Measurements from ENCODE around the gene FES.

The FES gene

DNA sequence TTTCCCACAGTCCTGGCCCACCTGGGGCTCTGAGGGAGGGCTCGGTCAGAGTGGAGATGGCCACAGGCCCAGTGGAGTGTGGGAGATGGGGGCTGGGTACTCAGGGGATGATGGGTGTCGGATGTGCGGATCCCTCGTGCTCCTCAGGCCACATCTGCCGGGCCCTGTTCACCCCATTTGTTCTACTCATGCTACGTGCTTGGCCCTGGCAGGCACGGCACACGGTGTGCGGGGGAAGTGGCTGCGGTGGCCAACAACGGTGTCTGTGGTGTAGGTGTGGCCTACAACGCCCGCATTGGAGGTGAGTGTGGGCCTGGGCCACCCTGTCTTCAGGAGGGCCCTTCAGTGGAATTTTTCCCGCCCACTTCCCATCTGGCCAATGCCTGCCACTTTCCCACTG is 7.0 kb upstream of the FES start:
- DNase-seq: no peak

DNA sequence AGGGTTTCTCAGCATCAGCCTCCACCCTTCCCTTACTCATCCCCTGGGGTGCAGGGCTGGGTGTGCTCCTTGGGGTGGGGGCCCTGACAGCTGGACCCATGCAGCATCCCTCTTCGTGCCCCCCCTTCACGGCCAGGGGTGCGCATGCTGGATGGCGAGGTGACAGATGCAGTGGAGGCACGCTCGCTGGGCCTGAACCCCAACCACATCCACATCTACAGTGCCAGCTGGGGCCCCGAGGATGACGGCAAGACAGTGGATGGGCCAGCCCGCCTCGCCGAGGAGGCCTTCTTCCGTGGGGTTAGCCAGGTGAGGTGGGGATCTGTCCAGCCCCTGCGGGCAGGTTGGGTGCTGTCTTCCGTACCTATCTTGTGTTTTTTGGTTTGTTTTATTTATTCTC is 6.3 kb upstream of the FES start:
- no peak for DNase-seq

DNA sequence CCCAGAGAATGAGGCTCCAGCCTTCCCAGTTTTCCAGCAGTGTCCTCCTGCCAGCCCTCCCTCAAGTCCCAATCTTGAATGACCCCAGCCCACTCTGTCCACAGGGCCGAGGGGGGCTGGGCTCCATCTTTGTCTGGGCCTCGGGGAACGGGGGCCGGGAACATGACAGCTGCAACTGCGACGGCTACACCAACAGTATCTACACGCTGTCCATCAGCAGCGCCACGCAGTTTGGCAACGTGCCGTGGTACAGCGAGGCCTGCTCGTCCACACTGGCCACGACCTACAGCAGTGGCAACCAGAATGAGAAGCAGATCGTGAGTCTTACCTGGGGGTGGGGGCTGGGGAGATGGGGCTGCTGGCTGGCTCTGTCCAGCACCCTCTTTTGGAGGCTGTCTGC is 5.6 kb upstream of the FES start:
- DNase-seq: no peak

DNA sequence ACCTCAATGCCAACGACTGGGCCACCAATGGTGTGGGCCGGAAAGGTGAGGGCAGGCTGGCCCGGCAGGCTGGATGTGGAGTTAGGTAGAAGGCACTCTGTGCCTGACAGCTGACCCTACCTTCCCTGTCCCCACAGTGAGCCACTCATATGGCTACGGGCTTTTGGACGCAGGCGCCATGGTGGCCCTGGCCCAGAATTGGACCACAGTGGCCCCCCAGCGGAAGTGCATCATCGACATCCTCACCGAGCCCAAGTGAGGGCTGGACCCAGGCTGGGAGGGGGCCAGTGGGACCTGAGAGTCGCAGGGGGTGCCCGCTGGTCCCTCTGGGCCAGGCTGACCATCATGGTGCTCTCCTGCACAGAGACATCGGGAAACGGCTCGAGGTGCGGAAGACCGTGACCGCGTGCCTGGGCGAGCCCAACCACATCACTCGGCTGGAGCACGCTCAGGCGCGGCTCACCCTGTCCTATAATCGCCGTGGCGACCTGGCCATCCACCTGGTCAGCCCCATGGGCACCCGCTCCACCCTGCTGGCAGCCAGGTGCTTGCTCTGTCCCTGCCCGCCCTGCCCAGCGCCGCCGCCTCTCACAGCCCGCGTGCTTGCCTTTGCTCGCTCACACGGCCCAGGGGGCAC is 4.5 kb upstream of the FES start:
- DNase-seq: no peak

DNA sequence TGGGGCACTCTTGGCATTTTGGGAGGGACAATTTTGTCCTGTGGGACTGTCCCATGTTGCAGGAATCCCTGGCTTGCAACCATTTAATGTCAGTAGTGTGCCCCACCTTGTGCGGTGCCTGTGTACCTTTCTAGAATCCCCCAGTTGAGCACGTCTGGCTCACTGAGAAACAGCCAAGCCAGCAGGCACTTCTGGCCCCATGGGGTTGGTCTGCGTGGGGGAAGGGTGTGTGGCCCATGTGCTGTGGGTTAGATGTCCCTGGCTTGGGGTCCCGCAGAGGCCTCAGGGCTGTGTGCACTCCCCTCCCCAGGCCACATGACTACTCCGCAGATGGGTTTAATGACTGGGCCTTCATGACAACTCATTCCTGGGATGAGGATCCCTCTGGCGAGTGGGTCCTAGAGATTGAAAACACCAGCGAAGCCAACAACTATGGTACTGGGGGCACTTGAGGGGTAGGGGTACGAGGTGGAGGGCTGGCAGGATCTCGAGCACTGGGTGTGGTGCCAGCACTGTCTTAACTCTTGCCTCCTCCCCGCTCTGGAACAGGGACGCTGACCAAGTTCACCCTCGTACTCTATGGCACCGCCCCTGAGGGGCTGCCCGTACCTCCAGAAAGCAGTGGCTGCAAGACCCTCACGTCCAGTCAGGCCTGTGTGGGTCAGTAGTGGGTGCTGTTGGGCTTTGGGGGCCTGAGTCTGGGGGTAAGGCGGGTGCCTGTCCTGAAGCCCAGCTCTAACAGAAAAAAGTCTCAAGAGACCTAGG is 3.7 kb upstream of the FES start:
- no peak for DNase-seq

DNA sequence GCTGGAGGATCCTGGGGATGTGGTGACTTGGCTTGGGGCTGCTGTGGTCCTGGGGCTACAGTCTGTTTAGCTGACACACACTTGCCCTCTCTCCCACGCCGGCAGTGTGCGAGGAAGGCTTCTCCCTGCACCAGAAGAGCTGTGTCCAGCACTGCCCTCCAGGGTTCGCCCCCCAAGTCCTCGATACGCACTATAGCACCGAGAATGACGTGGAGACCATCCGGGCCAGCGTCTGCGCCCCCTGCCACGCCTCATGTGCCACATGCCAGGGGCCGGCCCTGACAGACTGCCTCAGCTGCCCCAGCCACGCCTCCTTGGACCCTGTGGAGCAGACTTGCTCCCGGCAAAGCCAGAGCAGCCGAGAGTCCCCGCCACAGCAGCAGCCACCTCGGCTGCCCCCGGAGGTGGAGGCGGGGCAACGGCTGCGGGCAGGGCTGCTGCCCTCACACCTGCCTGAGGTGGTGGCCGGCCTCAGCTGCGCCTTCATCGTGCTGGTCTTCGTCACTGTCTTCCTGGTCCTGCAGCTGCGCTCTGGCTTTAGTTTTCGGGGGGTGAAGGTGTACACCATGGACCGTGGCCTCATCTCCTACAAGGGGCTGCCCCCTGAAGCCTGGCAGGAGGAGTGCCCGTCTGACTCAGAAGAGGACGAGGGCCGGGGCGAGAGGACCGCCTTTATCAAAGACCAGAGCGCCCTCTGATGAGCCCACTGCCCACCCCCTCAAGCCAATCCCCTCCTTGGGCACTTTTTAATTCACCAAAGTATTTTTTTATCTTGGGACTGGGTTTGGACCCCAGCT is 2.9 kb upstream of the FES start:
- no peak for DNase-seq

DNA sequence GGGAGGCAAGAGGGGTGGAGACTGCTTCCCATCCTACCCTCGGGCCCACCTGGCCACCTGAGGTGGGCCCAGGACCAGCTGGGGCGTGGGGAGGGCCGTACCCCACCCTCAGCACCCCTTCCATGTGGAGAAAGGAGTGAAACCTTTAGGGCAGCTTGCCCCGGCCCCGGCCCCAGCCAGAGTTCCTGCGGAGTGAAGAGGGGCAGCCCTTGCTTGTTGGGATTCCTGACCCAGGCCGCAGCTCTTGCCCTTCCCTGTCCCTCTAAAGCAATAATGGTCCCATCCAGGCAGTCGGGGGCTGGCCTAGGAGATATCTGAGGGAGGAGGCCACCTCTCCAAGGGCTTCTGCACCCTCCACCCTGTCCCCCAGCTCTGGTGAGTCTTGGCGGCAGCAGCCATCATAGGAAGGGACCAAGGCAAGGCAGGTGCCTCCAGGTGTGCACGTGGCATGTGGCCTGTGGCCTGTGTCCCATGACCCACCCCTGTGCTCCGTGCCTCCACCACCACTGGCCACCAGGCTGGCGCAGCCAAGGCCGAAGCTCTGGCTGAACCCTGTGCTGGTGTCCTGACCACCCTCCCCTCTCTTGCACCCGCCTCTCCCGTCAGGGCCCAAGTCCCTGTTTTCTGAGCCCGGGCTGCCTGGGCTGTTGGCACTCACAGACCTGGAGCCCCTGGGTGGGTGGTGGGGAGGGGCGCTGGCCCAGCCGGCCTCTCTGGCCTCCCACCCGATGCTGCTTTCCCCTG is 2.2 kb upstream of the FES start:
- DNase-seq: peak; percentile 31

DNA sequence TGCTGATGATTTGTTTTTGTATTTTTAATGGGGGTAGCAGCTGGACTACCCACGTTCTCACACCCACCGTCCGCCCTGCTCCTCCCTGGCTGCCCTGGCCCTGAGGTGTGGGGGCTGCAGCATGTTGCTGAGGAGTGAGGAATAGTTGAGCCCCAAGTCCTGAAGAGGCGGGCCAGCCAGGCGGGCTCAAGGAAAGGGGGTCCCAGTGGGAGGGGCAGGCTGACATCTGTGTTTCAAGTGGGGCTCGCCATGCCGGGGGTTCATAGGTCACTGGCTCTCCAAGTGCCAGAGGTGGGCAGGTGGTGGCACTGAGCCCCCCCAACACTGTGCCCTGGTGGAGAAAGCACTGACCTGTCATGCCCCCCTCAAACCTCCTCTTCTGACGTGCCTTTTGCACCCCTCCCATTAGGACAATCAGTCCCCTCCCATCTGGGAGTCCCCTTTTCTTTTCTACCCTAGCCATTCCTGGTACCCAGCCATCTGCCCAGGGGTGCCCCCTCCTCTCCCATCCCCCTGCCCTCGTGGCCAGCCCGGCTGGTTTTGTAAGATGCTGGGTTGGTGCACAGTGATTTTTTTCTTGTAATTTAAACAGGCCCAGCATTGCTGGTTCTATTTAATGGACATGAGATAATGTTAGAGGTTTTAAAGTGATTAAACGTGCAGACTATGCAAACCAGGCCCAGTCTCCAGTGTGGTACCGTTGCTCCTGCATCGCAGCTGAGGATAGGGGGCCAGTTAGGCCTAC is 1.4 kb upstream of the FES start:
- DNase-seq: peak; percentile 36

DNA sequence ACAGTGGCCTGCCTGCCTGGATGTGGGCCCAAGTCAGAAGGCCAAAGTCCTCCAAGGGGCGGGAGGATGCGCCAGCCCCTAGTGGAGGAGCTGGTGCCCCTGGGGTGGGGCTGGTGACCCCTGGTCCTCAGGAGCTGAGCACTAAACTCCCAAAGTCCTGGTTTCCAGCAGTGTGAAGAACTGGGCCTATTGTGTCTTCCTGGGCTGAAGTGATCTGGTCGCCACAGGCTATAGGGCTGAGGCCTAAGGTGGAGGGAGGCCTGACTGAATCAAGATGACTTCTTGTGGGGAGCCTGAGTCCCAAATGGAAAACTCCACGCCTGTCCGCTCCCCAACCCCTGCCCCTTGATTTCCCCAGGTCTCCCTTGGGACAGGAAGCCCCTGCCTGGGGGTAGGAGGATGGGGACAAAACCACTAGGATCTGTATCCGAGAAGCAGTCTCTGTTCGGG is 753 bp upstream of the FES start:
- peak; percentile 44 for DNase-seq

DNA sequence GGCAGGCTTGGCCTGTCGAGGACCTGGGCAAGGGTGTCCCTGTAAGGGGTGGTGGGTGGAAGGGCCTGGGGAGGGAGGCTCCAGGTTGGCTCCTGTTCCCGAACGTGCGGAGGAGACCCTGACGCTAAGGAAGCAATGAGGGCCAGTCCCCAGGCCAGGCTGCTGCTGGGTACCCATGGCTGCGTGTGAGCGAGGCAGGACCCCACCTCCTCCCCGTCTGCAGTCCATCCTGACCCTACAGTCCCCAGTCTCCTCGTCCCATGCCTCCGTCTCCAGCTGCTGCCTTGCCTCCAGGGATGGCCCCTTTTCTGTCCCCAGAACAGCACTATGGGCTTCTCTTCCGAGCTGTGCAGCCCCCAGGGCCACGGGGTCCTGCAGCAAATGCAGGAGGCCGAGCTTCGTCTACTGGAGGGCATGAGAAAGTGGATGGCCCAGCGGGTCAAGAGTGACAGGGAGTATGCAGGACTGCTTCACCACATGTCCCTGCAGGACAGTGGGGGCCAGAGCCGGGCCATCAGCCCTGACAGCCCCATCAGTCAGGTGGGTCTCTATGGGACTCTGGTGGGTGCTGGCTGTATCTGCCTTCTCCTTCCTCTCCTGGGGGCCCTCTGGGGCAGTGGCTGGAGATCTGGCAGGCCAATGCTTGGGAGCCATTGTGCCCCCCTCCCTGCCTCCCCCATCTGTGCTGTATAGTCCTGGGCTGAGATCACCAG is 571 bp downstream of the FES start:
- DNase-seq: peak; percentile 38

DNA sequence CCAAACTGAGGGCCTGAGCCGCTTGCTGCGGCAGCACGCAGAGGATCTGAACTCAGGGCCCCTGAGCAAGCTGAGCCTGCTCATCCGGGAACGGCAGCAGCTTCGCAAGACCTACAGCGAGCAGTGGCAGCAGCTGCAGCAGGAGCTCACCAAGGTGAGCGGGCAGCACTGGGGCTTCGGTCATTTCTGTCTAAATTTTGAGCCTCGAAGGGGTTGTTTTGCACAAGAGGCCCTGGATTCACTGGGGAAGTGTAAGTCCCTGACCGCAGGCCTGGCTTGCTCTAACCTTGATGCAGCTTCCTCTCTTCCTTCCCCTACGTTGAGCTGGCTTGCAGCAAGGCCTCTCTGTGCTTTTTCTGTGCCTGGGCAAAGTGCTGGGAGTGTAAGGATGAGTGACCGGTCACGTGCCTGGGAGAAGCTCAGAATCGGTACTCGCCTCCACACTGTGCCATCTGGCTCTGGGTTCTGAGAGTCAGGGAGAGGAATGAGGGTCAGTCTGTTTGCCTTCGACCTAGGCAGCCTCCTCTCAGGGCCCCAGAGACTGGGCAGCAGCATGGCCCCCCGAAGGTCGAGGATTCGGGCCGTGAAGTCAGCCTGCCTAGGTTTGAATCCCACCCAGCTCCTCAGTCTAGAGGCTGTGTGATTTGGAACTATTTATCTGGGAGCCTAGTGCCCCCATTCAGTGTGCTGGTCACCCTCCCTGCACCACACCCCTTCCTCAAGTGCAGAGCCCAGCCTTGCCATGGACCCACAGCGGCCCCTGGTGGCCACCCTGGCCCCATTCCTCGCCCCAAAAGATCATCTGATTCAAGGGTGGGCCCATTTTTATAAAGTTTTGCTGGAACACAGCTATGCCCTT is 1.4 kb downstream of the FES start:
- DNase-seq: peak; percentile 92

DNA sequence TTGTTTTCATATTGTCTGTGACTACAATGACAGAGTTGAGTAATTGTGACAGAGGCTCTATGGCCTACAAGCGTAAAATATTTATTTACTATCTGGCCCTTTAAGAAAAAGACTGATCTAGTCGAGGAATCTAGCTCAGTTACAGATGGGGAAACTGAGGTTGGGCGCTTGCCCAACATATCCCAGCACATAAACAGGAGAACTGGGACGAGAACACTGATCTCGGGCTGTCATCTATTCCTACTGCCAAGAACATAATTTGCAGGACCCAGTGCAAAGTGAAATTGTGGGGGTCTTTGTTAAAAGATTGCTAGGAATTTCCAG is 1.9 kb downstream of the FES start:
- no peak for DNase-seq

DNA sequence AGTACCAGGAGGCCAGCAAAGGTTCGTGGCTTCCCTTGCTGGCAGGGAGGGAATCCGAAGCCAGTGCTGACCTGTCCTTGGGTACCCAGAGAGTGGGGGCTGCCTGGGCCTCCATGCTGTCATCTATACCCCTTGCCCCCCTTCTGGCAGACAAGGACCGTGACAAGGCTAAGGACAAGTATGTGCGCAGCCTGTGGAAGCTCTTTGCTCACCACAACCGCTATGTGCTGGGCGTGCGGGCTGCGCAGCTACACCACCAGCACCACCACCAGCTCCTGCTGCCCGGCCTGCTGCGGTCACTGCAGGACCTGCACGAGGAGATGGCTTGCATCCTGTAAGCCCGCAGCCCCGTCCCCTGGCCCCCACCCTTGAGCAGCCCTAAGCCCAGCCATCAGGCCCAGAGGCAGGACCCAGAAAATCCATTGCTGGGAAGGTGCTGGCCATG is 2.8 kb downstream of the FES start:
- DNase-seq: no peak

DNA sequence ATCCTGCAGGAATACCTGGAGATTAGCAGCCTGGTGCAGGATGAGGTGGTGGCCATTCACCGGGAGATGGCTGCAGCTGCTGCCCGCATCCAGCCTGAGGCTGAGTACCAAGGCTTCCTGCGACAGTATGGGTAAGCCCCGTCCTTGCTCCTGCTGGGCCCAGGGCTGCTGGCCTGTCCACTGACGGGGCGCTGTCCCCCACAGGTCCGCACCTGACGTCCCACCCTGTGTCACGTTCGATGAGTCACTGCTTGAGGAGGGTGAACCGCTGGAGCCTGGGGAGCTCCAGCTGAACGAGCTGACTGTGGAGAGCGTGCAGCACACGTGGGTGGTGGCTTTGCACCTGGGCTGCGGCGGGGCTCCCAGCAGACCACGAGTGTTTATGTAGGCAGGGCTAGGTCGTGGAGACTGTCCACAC is 5.0 kb downstream of the FES start:
- peak; percentile 26 for DNase-seq

DNA sequence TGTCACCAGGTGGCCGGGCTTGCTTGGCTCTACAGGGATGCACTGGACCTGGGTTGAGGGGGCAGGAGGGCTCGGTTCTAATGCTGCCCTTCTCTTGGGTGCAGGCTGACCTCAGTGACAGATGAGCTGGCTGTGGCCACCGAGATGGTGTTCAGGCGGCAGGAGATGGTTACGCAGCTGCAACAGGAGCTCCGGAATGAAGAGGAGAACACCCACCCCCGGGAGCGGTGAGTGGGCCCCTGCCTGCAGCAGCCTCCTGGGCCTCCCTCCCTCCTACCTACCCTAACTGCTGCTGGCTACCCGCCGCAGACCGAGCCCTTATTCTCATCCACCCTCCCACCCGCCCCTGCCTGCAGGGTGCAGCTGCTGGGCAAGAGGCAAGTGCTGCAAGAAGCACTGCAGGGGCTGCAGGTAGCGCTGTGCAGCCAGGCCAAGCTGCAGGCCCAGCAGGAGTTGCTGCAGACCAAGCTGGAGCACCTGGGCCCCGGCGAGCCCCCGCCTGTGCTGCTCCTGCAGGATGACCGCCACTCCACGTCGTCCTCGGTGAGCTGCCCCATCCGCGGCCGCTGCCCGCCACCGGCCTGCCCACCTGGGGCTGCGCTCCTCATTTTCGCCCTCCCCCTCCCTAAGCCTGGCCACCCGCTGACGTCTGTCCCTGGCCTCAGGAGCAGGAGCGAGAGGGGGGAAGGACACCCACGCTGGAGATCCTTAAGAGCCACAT is 5.6 kb downstream of the FES start:
- DNase-seq: no peak

DNA sequence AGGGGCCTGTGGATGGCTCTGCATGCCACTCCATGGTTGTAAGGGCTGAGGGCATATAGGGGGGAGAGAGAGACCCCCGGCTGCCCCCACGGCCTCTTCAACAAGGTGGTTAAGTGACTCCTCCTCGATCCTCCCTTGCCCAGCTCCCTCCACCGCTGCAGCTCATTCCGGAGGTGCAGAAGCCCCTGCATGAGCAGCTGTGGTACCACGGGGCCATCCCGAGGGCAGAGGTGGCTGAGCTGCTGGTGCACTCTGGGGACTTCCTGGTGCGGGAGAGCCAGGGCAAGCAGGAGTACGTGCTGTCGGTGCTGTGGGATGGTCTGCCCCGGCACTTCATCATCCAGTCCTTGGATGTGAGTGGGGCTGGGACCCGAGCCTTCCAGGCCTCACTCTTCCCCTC is 6.5 kb downstream of the FES start:
- DNase-seq: no peak

DNA sequence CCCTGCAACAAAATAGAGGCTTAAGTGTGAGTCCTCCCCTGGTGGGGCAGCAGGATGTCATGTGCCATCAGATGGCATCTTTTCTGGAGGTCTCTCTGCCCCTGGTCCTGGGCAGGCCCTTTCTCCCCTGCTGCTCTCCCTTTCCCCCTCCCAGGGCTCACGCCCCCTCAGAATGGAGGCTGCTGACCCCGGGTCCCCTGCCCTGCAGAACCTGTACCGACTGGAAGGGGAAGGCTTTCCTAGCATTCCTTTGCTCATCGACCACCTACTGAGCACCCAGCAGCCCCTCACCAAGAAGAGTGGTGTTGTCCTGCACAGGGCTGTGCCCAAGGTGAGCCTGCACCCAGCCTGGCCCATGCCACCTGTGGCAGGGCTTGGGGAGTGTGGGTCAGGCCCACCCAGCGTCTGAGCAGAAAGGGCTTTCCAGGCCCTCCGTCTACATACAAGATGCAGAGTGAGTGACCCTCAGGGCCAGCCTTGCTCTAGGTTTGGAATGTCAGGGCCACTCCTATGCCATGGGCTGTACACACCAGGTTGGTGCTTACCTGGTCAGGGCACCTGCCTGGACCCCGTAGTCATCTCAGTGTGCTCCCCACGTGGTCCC is 7.1 kb downstream of the FES start:
- no peak for DNase-seq

DNA sequence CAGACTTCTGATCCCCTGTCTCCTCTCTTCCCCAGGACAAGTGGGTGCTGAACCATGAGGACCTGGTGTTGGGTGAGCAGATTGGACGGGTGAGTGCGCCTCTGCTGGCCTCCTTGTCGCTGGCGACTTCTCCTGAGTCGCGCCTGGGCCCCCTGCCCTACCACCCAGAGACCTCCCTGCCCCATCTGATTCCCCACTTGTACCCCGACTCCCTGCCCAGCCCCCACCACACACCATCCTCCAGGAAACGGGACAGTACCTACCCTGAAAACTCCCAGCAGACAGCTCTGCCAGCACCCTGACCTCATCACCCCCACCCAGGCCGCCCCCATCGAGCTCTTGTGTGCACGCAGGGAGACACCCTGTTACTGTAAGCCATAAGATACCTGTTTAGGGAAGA is 7.7 kb downstream of the FES start:
- no peak for DNase-seq

DNA sequence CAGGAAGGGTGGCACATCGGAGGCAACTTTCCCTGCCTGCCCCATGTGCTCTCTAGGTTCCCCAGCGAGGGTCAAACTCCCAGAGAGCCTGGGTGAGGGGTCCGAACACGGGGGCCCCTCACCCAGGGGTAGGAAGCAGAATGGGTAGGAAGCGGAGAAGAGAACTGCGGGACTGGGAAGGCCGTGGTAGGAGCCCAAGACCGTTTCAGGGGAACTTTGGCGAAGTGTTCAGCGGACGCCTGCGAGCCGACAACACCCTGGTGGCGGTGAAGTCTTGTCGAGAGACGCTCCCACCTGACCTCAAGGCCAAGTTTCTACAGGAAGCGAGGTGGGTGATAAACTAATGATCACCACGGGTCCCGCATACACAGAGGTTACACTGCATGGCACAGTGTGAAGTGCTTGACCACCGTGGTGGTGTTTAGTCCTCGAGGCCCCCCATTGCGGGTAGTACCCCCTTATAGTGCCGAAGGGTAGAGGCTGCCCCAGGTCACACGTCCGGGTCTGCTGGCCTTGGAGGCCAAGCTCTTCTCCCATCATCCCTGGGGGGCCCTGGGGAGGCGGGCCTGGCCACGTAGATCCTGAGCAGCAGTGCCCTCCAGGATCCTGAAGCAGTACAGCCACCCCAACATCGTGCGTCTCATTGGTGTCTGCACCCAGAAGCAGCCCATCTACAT is 8.3 kb downstream of the FES start:
- no peak for DNase-seq
